KMS-11 (cell line): ENCODE measurements around the gene VBP1.
"Not testable (repeated sequence)": the region's sequence is repeated elsewhere in the genome, so short reads cannot be mapped to it uniquely, and the experiment has no call there.

Experiments
- H2AFZ ChIP-seq: fragments of 200-600 bp; sonication (generic); 2 replicates; pipeline ENCODE4 v1.6.1; 2016; ENCODE audit warnings: antibody characterized with exemption, mixed run types, low read depth
- H3K27ac ChIP-seq: fragments of 200-600 bp; sonication (generic); 2 replicates; pipeline ENCODE4 v1.6.1; 2016; ENCODE audit warnings: mild to moderate bottlenecking, mixed run types
- H3K27me3 ChIP-seq: fragments of 200-600 bp; sonication (generic); 2 replicates; pipeline ENCODE4 v1.6.1; 2017; ENCODE audit warnings: mild to moderate bottlenecking, low read depth, mixed run types, moderate library complexity; ENCODE audit not compliant: insufficient read depth
- H3K36me3 ChIP-seq: fragments of 200-600 bp; sonication (generic); 2 replicates; pipeline ENCODE4 v1.6.1; 2017; ENCODE audit warnings: mild to moderate bottlenecking, mixed run types; ENCODE audit not compliant: insufficient read depth
- H3K4me1 ChIP-seq: fragments of 200-600 bp; sonication (generic); 2 replicates; pipeline ENCODE4 v1.6.1; 2016; ENCODE audit warnings: mild to moderate bottlenecking, low read depth, mixed run types; ENCODE audit not compliant: poor library complexity, severe bottlenecking
- H3K4me2 ChIP-seq: fragments of 200-600 bp; sonication (generic); 2 replicates; pipeline ENCODE4 v1.7.0; 2016; ENCODE audit warnings: mild to moderate bottlenecking, mixed run types
- H3K4me3 ChIP-seq: fragments of 200-600 bp; sonication (generic); IDR thresholded peaks from 2 replicates; pipeline ENCODE4 v1.6.1; 2017; ENCODE audit warnings: low read depth, low read length, mixed read lengths; ENCODE audit not compliant: insufficient read depth
- H3K79me2 ChIP-seq: fragments of 200-600 bp; sonication (generic); 2 replicates; pipeline ENCODE4 v1.6.1; 2016; ENCODE audit warnings: low read depth, mixed run types; ENCODE audit not compliant: insufficient read depth
- H3K9ac ChIP-seq: fragments of 200-600 bp; sonication (generic); 2 replicates; pipeline ENCODE4 v1.6.1; 2016; ENCODE audit warnings: mild to moderate bottlenecking, mixed run types
- H4K20me1 ChIP-seq: fragments of 200-600 bp; sonication (generic); 2 replicates; pipeline ENCODE4 v1.6.1; 2016; ENCODE audit warnings: mild to moderate bottlenecking, mixed run types; ENCODE audit not compliant: insufficient read depth
- TF ChIP-seq, protein P1 (sequence below): fragments of 200-600 bp; sonication (generic); conservative IDR thresholded peaks from 2 replicates; pipeline ENCODE4 v1.6.1; 2017; ENCODE audit warnings: low read depth, mild to moderate bottlenecking, antibody characterized with exemption, low read length, moderate library complexity, mixed read lengths

The VBP1 gene

GRCh38 chrX:155263854-155264628 is 47.8 kb downstream of the VBP1 start, which contains the start of gene RAB39B:
TSS of gene RAB39B (minus strand) at chrX:155264491. CDS start at chrX:155264288, 203 bp downstream.
- H3K9ac ChIP-seq, result peak within 1 kb of the TSS; percentile 15; the same call in 1 of the 2 replicates
- no peaks in the 10 kb centered on the region for H3K27me3 ChIP-seq
- no peak within 1 kb of the TSS for H3K27ac ChIP-seq
- H3K4me1 ChIP-seq, result peaks cover 4% of the 10 kb centered on the region
- H3K4me2 ChIP-seq, result no peak within 1 kb of the TSS; the same call in 1 of the 2 replicates
- H3K36me3 ChIP-seq, result no peaks in the 10 kb centered on the region
- TF ChIP-seq, protein P1, sequence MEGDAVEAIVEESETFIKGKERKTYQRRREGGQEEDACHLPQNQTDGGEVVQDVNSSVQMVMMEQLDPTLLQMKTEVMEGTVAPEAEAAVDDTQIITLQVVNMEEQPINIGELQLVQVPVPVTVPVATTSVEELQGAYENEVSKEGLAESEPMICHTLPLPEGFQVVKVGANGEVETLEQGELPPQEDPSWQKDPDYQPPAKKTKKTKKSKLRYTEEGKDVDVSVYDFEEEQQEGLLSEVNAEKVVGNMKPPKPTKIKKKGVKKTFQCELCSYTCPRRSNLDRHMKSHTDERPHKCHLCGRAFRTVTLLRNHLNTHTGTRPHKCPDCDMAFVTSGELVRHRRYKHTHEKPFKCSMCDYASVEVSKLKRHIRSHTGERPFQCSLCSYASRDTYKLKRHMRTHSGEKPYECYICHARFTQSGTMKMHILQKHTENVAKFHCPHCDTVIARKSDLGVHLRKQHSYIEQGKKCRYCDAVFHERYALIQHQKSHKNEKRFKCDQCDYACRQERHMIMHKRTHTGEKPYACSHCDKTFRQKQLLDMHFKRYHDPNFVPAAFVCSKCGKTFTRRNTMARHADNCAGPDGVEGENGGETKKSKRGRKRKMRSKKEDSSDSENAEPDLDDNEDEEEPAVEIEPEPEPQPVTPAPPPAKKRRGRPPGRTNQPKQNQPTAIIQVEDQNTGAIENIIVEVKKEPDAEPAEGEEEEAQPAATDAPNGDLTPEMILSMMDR, result no peak
- peak within 1 kb of the TSS; percentile 57; the same call in 1 of the 2 replicates for H2AFZ ChIP-seq
- no peak within 1 kb of the TSS for H3K4me3 ChIP-seq
- H4K20me1 ChIP-seq, result no peaks in the 10 kb centered on the region
- no peaks in the 10 kb centered on the region for H3K79me2 ChIP-seq

GRCh38 chrX:155266439-155266838 is 50.2 kb downstream of the VBP1 start:
- Histone ChIP-seq H3K27me3 (no peaks in the 10 kb centered on the region), H3K27ac (no peak overlapping the region), H3K4me2 (no peak overlapping the region), H3K4me3 (no peak overlapping the region), H2AFZ (no peak overlapping the region), H3K79me2 (no peaks in the 10 kb centered on the region), H3K4me1 (peaks cover 4% of the 10 kb centered on the region), H3K9ac (no peak overlapping the region), H3K36me3 (no peaks in the 10 kb centered on the region), H4K20me1 (no peaks in the 10 kb centered on the region)
- TF ChIP-seq, protein P1, result no peak

GRCh38 chrX:155267995-155268394 is 51.7 kb downstream of the VBP1 start:
- not testable (repeated sequence) for H3K36me3 ChIP-seq, H3K79me2 ChIP-seq, H3K27ac ChIP-seq, H3K4me1 ChIP-seq, H4K20me1 ChIP-seq, H3K4me3 ChIP-seq, H3K27me3 ChIP-seq, H3K4me2 ChIP-seq, H3K9ac ChIP-seq, H2AFZ ChIP-seq

DNA sequence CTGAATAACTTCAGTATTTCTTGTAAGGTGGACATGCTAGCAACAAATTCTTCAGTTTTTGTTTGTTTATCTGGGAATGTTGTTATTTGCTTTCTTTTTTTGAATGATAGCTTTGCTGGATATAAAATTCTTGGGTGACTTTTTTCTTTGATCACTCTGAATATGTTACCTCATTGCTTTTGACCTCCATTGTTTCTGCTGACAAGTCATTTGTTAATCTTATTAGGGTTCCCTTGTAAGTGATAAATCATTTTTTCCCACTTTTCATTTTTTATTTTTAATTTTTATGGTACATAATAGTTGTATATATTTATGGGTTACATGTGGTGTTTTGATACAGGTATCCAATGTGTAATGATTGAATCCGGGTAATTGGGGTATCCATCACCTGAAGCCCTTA is 54.7 kb downstream of the VBP1 start:
- H4K20me1 ChIP-seq, result no peaks in the 10 kb centered on the region
- H3K27ac ChIP-seq, result no peak overlapping the region
- no peaks in the 10 kb centered on the region for H3K79me2 ChIP-seq
- H3K27me3 ChIP-seq, result no peaks in the 10 kb centered on the region
- no peak overlapping the region for H3K4me2 ChIP-seq
- no peak overlapping the region for H3K9ac ChIP-seq
- TF ChIP-seq, protein P1, result no peak
- no peak overlapping the region for H2AFZ ChIP-seq
- H3K36me3 ChIP-seq, result no peaks in the 10 kb centered on the region
- no peaks in the 10 kb centered on the region for H3K4me1 ChIP-seq
- H3K4me3 ChIP-seq, result no peak overlapping the region

DNA sequence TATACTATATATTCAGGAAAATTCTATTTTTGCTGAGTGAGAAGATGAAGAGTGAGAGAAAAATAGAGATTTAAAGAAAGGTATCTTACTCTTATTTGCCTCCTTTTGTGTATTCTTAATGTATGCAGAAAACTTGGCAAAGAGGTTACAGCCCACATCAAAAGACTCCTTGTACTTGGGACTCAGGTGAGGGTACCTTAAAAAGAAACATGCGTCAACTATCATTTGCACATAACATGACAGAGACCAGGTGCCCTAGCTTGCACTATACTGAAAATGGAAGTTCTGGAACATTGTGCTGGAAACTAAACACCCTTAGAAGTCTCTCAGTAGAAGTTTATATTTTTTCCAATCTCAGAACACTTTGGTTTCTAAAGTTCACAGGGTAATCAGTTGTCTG is 63.6 kb downstream of the VBP1 start:
- Histone ChIP-seq H3K4me2 (no peak overlapping the region), H3K4me3 (no peak overlapping the region), H3K36me3 (no peaks in the 10 kb centered on the region), H3K79me2 (no peaks in the 10 kb centered on the region), H3K4me1 (no peaks in the 10 kb centered on the region), H3K27me3 (no peaks in the 10 kb centered on the region), H3K9ac (no peak overlapping the region), H2AFZ (no peak overlapping the region), H3K27ac (no peak overlapping the region), H4K20me1 (no peaks in the 10 kb centered on the region)
- TF ChIP-seq, protein P1, result no peak
